Measurements from ENCODE around the gene FMR1NB. TPM values are rescaled to one million over a fixed set of nuclear protein-coding genes. Genes with fewer than 3 reads are reported as not detected.

The FMR1NB gene
- total and polyA plus RNA-seq, 2 of the 4 experiments (the other 2 are of a cell fraction) = not detected

DNA sequence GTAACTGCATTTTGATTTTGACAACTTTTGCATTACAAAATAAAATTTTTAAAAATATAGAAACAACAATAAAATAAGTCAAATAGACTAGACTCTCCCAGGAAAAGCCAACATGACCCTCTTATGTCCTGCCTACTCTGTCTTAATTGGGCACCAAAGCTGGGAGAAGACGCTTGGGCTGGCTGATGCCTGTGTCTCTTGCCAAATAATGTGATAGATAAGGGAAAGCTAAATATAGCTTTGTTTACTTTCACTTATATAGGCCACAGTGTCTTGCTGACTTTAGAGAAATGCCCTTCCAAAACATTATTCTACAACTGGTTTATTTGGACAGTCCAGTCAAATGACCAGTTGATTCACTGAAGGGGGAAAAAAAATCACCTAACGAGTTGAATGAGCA lies 54.2 kb downstream of the FMR1NB start:
- CTCF ChIA-PET = no interaction called here
- Histone ChIP-seq H4K8ac (ENCODE audit: low read depth in 2 of 2, low read length in 2 of 2) (no peak overlapping the region), H3K4me3 (ENCODE audit: insufficient read depth, low read depth, low read length) (no peak overlapping the region), H3K9me1 (ENCODE audit: insufficient read depth, low read length) (no peaks in the 10 kb centered on the region), H3K56ac (ENCODE audit: extremely low read depth, insufficient read depth, low read length) (no peak overlapping the region), H2BK120ac (ENCODE audit: low read depth, low read length) (no peak overlapping the region), H2BK15ac (ENCODE audit: low read depth, low read length) (no peak overlapping the region), H3K14ac (replicated peaks; ENCODE audit: low read depth, low read length) (no peak overlapping the region), H2AFZ (replicated peaks; ENCODE audit: low read length, poor library complexity) (no peak overlapping the region), H3K36me3 (ENCODE audit: control insufficient read depth, insufficient read depth, low read length) (no peaks in the 10 kb centered on the region), H3K79me1 (ENCODE audit: low read depth in 1 of 2, low read length in 2 of 2) (no peaks in the 10 kb centered on the region), H2AK5ac (ENCODE audit: low read depth, low read length) (no peak overlapping the region), H4K5ac (ENCODE audit: low read depth, low read length) (no peak overlapping the region), H3K18ac (ENCODE audit: low read depth, low read length) (no peak overlapping the region), H3K23ac (ENCODE audit: low read depth, low read length) (no peak overlapping the region), H2AK9ac (replicated peaks; ENCODE audit: low read depth, low read length, poor library complexity) (no peak overlapping the region), H2BK5ac (ENCODE audit: low read depth, low read length, poor library complexity, severe bottlenecking) (no peak overlapping the region), H4K91ac (ENCODE audit: insufficient read depth, low read depth, low read length) (no peak overlapping the region), H3K4ac (ENCODE audit: low read depth, low read length) (no peak overlapping the region), H3K9me3 (ENCODE audit: control insufficient read depth, insufficient read depth, low read length) (no peaks in the 10 kb centered on the region), H4K20me1 (ENCODE audit: insufficient read depth, low read length) (no peaks in the 10 kb centered on the region), H3K4me1 (ENCODE audit: control insufficient read depth, insufficient read depth, low read length) (no peaks in the 10 kb centered on the region), H3K4me2 (ENCODE audit: low read depth, low read length) (no peak overlapping the region), H3K27me3 (ENCODE audit: control insufficient read depth, insufficient read depth, low read length) (no peaks in the 10 kb centered on the region), H3K9ac (ENCODE audit: low read depth, low read length) (no peak overlapping the region), H3K27ac (ENCODE audit: insufficient read depth, low read length) (no peak overlapping the region), H2BK20ac (ENCODE audit: low read depth, low read length) (no peak overlapping the region)
- no CpG with 5 or more reads among the region's 2 CpGs for WGBS, 2 experiments (ENCODE audit: extremely low coverage in 2 of 2, insufficient read length in 1 of 2)
- dilution Hi-C loops (cut with HindIII; ENCODE audit: low sequenced_read_pairs, unreplicated experiment) (no loop called here), in situ Hi-C loops (cut with MboI; ENCODE audit: low sequenced_read_pairs) (loop anchor here (25.0 kb wide), 1 partner anchor 1252 kb away; no protein-coding TSS in a partner anchor), intact Hi-C loops (cut with micrococcal nuclease) (no loop called here)
- DNase-seq (no peak), ATAC-seq (ENCODE audit: low read depth) (no peak)
- BruUV-seq (replicated peaks) = no TSS peak
- POLR2A ChIA-PET (ENCODE audit: unreplicated experiment) = no interaction called here
- TF ChIP-seq, protein P1, sequence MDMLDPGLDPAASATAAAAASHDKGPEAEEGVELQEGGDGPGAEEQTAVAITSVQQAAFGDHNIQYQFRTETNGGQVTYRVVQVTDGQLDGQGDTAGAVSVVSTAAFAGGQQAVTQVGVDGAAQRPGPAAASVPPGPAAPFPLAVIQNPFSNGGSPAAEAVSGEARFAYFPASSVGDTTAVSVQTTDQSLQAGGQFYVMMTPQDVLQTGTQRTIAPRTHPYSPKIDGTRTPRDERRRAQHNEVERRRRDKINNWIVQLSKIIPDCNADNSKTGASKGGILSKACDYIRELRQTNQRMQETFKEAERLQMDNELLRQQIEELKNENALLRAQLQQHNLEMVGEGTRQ (IDR thresholded peaks at IDR 0.05; ENCODE audit: low read depth, low read length) = no peak
- TF ChIP-seq CHD1 (IDR thresholded peaks at IDR 0.05; ENCODE audit: low read depth, low read length) (no peak), RCOR1 (IDR thresholded peaks at IDR 0.05; ENCODE audit: insufficient replicate concordance, low read length) (no peak), POLR2A (IDR thresholded peaks at IDR 0.05; ENCODE audit: low read depth, low read length) (no peak), RAD21 (IDR thresholded peaks at IDR 0.05; ENCODE audit: low read length) (no peak), NFE2L2 (IDR thresholded peaks at IDR 0.05; ENCODE audit: low read depth, low read length) (no peak), SMC3 (IDR thresholded peaks at IDR 0.05; ENCODE audit: low read depth, low read length) (no peak), BHLHE40 (IDR thresholded peaks at IDR 0.05; ENCODE audit: low read depth, low read length) (no peak), MAFK (IDR thresholded peaks at IDR 0.05; ENCODE audit: low read depth, low read length) (no peak), RFX5 (IDR thresholded peaks at IDR 0.05; ENCODE audit: low read depth, low read length) (no peak), MXI1 (IDR thresholded peaks at IDR 0.05; ENCODE audit: borderline replicate concordance, low read depth, low read length) (no peak), MAZ (IDR thresholded peaks at IDR 0.05; ENCODE audit: borderline replicate concordance, low read depth, low read length) (no peak), CEBPB (IDR thresholded peaks at IDR 0.05; ENCODE audit: low read depth, low read length) (no peak), FOS (IDR thresholded peaks at IDR 0.05; ENCODE audit: low read depth, low read length) (no peak)
- TF ChIP-seq, protein P2, sequence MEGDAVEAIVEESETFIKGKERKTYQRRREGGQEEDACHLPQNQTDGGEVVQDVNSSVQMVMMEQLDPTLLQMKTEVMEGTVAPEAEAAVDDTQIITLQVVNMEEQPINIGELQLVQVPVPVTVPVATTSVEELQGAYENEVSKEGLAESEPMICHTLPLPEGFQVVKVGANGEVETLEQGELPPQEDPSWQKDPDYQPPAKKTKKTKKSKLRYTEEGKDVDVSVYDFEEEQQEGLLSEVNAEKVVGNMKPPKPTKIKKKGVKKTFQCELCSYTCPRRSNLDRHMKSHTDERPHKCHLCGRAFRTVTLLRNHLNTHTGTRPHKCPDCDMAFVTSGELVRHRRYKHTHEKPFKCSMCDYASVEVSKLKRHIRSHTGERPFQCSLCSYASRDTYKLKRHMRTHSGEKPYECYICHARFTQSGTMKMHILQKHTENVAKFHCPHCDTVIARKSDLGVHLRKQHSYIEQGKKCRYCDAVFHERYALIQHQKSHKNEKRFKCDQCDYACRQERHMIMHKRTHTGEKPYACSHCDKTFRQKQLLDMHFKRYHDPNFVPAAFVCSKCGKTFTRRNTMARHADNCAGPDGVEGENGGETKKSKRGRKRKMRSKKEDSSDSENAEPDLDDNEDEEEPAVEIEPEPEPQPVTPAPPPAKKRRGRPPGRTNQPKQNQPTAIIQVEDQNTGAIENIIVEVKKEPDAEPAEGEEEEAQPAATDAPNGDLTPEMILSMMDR (conservative IDR thresholded peaks at IDR 0.05; ENCODE audit: low read depth, low read length) = no peak
- TF ChIP-seq, protein P3, sequence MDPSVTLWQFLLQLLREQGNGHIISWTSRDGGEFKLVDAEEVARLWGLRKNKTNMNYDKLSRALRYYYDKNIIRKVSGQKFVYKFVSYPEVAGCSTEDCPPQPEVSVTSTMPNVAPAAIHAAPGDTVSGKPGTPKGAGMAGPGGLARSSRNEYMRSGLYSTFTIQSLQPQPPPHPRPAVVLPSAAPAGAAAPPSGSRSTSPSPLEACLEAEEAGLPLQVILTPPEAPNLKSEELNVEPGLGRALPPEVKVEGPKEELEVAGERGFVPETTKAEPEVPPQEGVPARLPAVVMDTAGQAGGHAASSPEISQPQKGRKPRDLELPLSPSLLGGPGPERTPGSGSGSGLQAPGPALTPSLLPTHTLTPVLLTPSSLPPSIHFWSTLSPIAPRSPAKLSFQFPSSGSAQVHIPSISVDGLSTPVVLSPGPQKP (IDR thresholded peaks at IDR 0.05; ENCODE audit: borderline replicate concordance, low read depth, low read length) = no peak

All from IMR-90 (cell line).